ENCODE results near the gene WIF1. TPM values are rescaled to one million over a fixed set of nuclear protein-coding genes. Genes with fewer than 3 reads are reported as not detected.

Gene WIF1
- total RNA-seq, 1 donor from 2014 or later, result 14.9 TPM

DNA sequence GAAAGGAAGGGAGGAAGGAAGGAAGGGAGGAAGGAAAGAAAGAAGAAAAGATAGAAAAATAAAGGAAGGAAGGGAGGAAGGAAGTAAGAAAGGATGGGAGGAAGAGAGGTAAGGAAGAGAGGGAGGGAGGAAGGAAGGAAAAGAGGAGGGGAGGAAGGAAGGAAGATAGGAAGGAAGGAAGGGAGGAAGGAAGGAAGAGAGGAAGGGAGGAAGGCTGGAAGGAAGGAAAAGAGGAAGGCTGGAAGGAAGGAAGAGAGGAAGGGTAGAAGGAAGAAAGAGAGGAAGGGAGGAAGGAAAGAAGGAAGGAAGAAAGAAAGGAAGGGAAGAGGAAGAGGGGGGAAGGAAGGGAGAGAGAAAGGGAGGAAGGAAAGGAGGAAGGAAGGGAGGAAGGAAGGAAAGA, 12.8 kb upstream of the WIF1 start:
- no peaks in the 10 kb centered on the region for H3K4me1 Mint-ChIP-seq (ENCODE audit: unreplicated experiment)
- no peaks in the 10 kb centered on the region for H3K9me3 Mint-ChIP-seq
- DNase-seq (ENCODE audit: extremely low spot score, unreplicated experiment), result no peak
- H3K4me3 Mint-ChIP-seq, result no peak overlapping the region
- H3K36me3 Mint-ChIP-seq, result no peaks in the 10 kb centered on the region
- H3K27me3 Mint-ChIP-seq, result peaks cover 33% of the 10 kb centered on the region
- H3K27ac Mint-ChIP-seq, result no peak overlapping the region
- TF ChIP-seq, protein P1, sequence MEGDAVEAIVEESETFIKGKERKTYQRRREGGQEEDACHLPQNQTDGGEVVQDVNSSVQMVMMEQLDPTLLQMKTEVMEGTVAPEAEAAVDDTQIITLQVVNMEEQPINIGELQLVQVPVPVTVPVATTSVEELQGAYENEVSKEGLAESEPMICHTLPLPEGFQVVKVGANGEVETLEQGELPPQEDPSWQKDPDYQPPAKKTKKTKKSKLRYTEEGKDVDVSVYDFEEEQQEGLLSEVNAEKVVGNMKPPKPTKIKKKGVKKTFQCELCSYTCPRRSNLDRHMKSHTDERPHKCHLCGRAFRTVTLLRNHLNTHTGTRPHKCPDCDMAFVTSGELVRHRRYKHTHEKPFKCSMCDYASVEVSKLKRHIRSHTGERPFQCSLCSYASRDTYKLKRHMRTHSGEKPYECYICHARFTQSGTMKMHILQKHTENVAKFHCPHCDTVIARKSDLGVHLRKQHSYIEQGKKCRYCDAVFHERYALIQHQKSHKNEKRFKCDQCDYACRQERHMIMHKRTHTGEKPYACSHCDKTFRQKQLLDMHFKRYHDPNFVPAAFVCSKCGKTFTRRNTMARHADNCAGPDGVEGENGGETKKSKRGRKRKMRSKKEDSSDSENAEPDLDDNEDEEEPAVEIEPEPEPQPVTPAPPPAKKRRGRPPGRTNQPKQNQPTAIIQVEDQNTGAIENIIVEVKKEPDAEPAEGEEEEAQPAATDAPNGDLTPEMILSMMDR (conservative IDR thresholded peaks at IDR 0.05), result no peak

- Mint-ChIP-seq H3K27me3 (peaks cover 36% of the 10 kb centered on the region), H3K9me3 (no peaks in the 10 kb centered on the region), H3K27ac (no peak overlapping the region), H3K36me3 (no peaks in the 10 kb centered on the region), H3K4me3 (no peak overlapping the region), H3K4me1 (ENCODE audit: unreplicated experiment) (no peaks in the 10 kb centered on the region)
- no peak for DNase-seq (ENCODE audit: extremely low spot score, unreplicated experiment)
- TF ChIP-seq, protein P1 (conservative IDR thresholded peaks at IDR 0.05), result no peak
Measured at GRCh38 chr12:65126482-65126881, 5.4 kb upstream of the WIF1 start.

GRCh38 chr12:65125975-65126374, 4.9 kb upstream of the WIF1 start:
- Mint-ChIP-seq H3K9me3 (no peaks in the 10 kb centered on the region), H3K27me3 (peaks cover 32% of the 10 kb centered on the region), H3K27ac (no peak overlapping the region), H3K36me3 (no peaks in the 10 kb centered on the region), H3K4me1 (ENCODE audit: unreplicated experiment) (no peaks in the 10 kb centered on the region), H3K4me3 (no peak overlapping the region)
- no peak for DNase-seq (ENCODE audit: extremely low spot score, unreplicated experiment)
- TF ChIP-seq, protein P1 (conservative IDR thresholded peaks at IDR 0.05), result no peak

GRCh38 chr12:65125247-65125646, 4.1 kb upstream of the WIF1 start:
- Mint-ChIP-seq H3K27ac (no peak overlapping the region), H3K4me3 (no peak overlapping the region), H3K4me1 (ENCODE audit: unreplicated experiment) (peaks cover 5% of the 10 kb centered on the region), H3K36me3 (no peaks in the 10 kb centered on the region), H3K9me3 (no peaks in the 10 kb centered on the region), H3K27me3 (peaks cover 37% of the 10 kb centered on the region)
- DNase-seq (ENCODE audit: extremely low spot score, unreplicated experiment), result no peak
- TF ChIP-seq, protein P1 (conservative IDR thresholded peaks at IDR 0.05), result no peak

DNA sequence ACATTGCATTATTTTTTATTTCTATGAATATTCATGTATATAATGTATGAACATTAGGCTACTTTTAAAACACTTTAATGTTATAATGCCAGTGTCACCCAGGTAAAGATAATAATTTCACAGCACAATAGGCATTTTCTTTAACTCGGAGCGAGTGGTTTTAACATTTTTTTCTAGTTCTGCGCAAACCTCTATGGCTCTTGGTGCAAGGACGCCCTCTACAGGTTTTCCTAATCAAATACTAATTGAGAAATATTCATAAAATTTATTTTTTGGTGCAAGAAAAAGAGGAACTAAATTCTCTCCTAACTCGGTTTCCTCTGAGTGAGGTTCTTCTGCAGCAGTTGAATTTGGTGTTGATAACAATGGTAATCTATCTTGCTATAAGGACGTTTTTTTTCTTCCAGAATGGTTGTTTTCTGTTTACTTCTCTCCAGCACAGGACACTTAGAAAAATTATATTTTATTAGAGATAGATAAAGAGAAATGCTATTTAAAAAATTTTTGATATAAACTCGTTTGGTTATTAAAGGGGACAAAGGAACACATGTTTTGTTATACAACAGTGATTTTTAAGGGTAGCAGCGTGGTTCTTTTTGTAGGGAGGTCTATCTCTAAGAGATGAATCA, 2.4 kb upstream of the WIF1 start:
- H3K27ac Mint-ChIP-seq, result no peak overlapping the region
- no peak overlapping the region for H3K4me3 Mint-ChIP-seq
- peaks cover 42% of the 10 kb centered on the region for H3K27me3 Mint-ChIP-seq
- DNase-seq (ENCODE audit: extremely low spot score, unreplicated experiment), result no peak
- H3K36me3 Mint-ChIP-seq, result no peaks in the 10 kb centered on the region
- TF ChIP-seq, protein P1 (conservative IDR thresholded peaks at IDR 0.05), result peak; percentile 87
- no peaks in the 10 kb centered on the region for H3K9me3 Mint-ChIP-seq
- peaks cover 5% of the 10 kb centered on the region for H3K4me1 Mint-ChIP-seq (ENCODE audit: unreplicated experiment)
